ENCODE data around the gene BAG5. TPM values are rescaled to one million over a fixed set of nuclear protein-coding genes. Genes with fewer than 3 reads are reported as not detected.
A peak's percentile ranks its signal among the peaks of the same experiment; 100 is the strongest.

BAG5 gene
- total RNA-seq, 4 donors from 2014 or later, result 13.8 to 43.6 (median 33.1) TPM

DNA sequence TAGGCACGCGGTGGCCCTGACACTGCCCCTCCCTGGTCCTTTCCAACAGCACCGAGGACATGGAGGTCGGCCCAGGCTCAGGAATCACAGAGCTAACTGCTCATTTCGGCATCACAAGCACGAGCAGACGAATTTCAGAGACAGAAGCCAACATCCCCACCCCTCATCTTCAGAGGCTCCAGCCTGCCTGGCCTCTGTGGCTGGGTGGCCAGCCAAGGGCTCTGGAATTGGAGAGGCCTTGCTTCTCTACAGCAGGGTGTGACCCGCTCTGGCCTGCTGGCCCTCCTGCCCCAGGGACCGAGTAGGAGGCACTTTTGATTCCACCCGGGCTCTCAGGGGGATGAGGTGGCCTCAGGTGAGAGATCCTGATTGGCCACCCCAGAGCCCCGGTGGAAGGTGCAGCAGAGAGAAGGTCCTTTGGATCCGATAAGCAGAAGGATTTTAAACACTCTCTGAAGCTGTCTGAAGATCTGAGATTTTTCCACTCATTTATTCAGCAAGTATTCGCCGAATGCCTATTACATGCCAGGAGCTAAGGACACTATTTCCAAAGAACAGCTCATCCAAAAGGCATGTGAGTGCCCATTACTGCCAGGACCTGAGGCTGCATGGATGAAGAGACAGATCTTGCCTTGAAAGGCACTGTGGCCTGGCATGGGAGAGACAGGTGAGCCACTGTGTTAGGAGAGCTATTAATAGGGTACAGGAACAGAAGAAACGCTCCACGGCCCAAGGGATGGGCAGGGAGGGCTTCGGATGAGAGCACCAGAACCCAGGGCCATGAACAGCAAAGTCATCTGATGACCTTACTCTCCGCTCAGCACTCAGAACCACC, 10.2 kb downstream of the BAG5 start:
- Histone ChIP-seq H3K4me1 (peaks cover 6 to 14% of the 10 kb centered on the region in 2 donors), H3K36me3 (no peaks in the 10 kb centered on the region), H3K9me3 (no peaks in the 10 kb centered on the region), H3K27ac (peak overlapping the region; percentile 71 to 86), H3K4me3 (peak overlapping the region in 1 of 2 donors; percentile 4), H3K27me3 (no peaks in the 10 kb centered on the region)
- intact Hi-C loops (cut with DNase I; ENCODE audit: low total_unique reads), result no loop called here
- TF ChIP-seq POLR2A (IDR thresholded peaks at IDR 0.05), result no peak
- TF ChIP-seq, protein P1, sequence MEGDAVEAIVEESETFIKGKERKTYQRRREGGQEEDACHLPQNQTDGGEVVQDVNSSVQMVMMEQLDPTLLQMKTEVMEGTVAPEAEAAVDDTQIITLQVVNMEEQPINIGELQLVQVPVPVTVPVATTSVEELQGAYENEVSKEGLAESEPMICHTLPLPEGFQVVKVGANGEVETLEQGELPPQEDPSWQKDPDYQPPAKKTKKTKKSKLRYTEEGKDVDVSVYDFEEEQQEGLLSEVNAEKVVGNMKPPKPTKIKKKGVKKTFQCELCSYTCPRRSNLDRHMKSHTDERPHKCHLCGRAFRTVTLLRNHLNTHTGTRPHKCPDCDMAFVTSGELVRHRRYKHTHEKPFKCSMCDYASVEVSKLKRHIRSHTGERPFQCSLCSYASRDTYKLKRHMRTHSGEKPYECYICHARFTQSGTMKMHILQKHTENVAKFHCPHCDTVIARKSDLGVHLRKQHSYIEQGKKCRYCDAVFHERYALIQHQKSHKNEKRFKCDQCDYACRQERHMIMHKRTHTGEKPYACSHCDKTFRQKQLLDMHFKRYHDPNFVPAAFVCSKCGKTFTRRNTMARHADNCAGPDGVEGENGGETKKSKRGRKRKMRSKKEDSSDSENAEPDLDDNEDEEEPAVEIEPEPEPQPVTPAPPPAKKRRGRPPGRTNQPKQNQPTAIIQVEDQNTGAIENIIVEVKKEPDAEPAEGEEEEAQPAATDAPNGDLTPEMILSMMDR (IDR thresholded peaks at IDR 0.05), result no peak
- peak; percentile 42 to 66 for DNase-seq

DNA sequence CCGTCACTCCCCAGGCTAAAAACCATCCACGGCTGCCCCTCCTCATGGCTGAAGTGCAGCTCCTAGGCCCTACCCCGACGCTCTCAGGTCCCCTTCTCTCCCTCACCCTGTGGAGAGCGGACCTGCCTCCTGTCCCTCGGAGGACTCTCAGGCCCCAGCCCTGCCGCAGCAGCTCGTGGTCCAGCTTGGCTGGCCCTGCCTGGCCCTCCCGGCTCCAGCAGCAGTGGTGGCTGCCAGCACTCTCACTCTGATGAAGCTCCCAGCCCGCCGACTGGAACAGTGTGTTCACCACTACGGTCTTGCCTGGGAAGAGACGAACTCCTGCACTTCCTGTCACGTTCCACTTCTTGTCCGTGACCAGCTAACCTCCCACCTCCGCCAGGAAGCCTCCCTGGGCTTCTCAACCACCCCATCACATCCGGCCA, 11.1 kb downstream of the BAG5 start:
- H3K36me3 ChIP-seq, result no peaks in the 10 kb centered on the region
- H3K27ac ChIP-seq, result peak overlapping the region; percentile 71 to 86
- peak overlapping the region in 1 of 2 donors; percentile 4 for H3K4me3 ChIP-seq
- H3K27me3 ChIP-seq, result no peaks in the 10 kb centered on the region
- TF ChIP-seq, protein P1 (IDR thresholded peaks at IDR 0.05), result no peak
- peak in 1 of 2 donors; percentile 23 for TF ChIP-seq POLR2A (IDR thresholded peaks at IDR 0.05)
- no peaks in the 10 kb centered on the region for H3K9me3 ChIP-seq
- intact Hi-C loops (cut with DNase I; ENCODE audit: low total_unique reads), result no loop called here
- H3K4me1 ChIP-seq, result peaks cover 6 to 11% of the 10 kb centered on the region in 2 donors
- DNase-seq, result peak; percentile 73 to 83

DNA sequence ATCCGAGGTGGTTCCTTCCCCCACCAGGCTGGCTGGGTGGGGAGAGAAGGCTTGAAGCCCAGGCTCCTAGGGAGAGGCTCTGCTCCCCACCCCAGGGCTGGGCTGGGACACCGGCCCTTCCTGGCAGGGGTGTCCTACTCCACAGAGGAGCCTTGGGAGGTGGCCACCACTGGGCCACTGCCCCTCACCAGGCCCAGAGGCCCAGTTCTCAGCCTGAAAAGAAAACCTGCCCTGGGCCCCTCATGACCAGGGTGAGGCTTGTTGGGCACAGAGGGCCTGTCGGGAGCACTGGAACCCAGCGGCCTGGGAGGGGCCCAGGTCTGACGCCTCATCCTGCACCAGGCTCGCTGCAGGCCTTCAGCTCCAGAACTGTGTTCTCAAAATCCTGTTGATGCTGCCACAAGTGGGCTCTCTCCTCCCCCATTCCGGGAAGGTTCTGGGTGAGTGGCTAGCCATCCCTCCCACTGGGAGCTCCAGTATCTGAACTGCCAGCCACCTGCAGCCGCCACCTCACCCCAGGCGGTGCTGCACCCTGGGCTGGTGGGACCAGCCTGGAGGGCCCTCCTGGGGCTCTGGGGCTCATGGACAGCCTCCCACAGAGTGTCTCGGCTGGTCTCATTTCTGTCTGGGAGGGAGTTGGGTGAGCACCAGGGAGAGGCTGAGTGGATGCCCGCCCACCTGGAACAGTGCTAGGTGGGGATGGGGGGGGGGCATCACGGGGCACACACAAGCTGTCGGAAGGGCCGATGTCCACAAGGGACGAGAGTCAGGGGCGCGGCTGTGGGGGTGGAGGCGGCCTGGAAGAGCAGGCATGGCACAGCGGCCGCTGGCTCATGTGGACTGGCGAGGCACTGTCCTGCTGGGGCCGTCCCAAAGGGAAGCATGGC, 11.8 kb downstream of the BAG5 start:
- Histone ChIP-seq H3K36me3 (no peaks in the 10 kb centered on the region), H3K9me3 (no peaks in the 10 kb centered on the region), H3K4me1 (peaks cover 6 to 11% of the 10 kb centered on the region in 2 donors), H3K27ac (peak overlapping the region; percentile 71 to 86), H3K4me3 (no peak overlapping the region), H3K27me3 (no peaks in the 10 kb centered on the region)
- peak; percentile 36 to 51 for DNase-seq
- no peak for TF ChIP-seq POLR2A (IDR thresholded peaks at IDR 0.05)
- TF ChIP-seq, protein P1 (IDR thresholded peaks at IDR 0.05), result no peak
- intact Hi-C loops (cut with DNase I; ENCODE audit: low total_unique reads), result no loop called here

DNA sequence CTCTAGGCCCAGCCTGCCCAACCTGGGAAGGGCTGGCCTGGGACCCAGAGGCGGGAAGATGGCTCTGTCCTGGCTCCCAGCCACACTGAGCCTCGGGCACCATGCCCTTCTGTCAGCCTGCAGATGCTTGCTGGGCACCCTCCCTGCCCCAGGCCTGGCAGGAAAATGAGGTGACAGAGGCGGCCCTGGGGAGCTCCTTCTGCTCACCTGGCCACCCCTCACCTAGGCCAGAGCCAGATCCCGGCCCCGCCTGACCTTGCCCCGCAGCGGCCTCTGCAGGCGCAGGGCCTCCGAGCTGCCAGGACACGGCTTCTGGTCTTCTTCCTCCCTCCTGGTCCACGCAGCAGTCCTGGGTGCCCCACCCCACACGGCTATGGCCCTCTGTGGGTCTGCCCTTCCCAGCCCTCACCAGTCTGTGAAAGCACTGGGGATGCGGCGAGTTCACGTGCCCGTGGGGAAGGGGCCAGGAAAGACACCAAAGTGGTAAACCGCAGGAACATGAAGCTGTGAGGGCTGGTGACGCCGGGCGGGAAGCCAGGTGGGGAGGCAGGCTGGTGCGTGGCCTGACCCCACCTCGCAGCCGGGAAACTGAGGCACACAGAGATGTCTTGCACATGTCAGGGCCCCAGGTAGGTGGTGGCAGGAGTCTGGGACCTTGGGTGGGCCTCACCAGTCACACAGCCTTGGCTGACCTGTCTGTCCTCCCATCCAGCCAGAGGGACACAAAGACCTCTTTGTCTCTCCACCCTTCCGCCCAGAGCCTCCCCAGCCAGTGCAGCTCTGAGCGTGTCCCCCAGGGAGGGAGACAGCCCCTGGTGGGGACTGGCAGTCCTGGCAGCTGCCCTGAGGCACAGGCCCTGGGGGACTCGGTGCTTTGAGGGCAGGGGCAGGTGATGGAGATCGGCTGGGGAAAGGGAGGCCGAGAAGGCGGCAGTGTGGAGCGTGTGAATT, 12.8 kb downstream of the BAG5 start:
- no peaks in the 10 kb centered on the region for H3K36me3 ChIP-seq
- TF ChIP-seq, protein P1 (IDR thresholded peaks at IDR 0.05), result no peak
- no peak for TF ChIP-seq POLR2A (IDR thresholded peaks at IDR 0.05)
- DNase-seq, result peak; percentile 24 to 30
- no peaks in the 10 kb centered on the region for H3K27me3 ChIP-seq
- intact Hi-C loops (cut with DNase I; ENCODE audit: low total_unique reads), result loop anchor here (5.0 kb wide), 1 partner anchor 47 kb away; no protein-coding TSS in a partner anchor
- H3K4me1 ChIP-seq, result peaks cover 8 to 15% of the 10 kb centered on the region in 2 donors
- H3K27ac ChIP-seq, result peak overlapping the region; percentile 71 to 86
- H3K4me3 ChIP-seq, result no peak overlapping the region
- H3K9me3 ChIP-seq, result no peaks in the 10 kb centered on the region

Measured in uterus (tissue), 4 donors.